Upper lobe of left lung (tissue), 6 donors: ENCODE results near the gene SERPINB6. TPM values are rescaled to one million over a fixed set of nuclear protein-coding genes. Genes with fewer than 3 reads are reported as not detected.

Experiments
- ATAC-seq, 2 donors: fragments of 200-7000 bp; cut with Tn5 transposase; one replicate each; pipeline ENCODE4 v1.9.1; 2022; ENCODE audit warnings: mild to moderate bottlenecking in 2 of 2, moderate library complexity in 2 of 2; ENCODE audit not compliant: low FRiP score in 2 of 2
- DNase-seq, 2 donors: peaks; one replicate each; pipeline ENCODE4 v3.0.0-alpha.2; 2019 to 2020
- H3K27ac ChIP-seq, 4 donors: fragments of 200-600 bp; sonication (generic); one replicate each; pipeline ENCODE4 v1.5.1; 2016 to 2019
- H3K27me3 ChIP-seq, 4 donors: fragments of 200-600 bp; sonication (generic); one replicate each; pipeline ENCODE4 v1.5.1; 2017 to 2019
- H3K36me3 ChIP-seq, 4 donors: fragments of 200-600 bp; sonication (generic); one replicate each; pipeline ENCODE4 v1.5.1; 2016 to 2019
- H3K4me1 ChIP-seq, 4 donors: fragments of 200-600 bp; sonication (generic); one replicate each; pipeline ENCODE4 v1.5.1; 2018 to 2019
- H3K4me3 ChIP-seq, 4 donors: fragments of 200-600 bp; sonication (generic); one replicate each; pipeline ENCODE4 v1.5.1; 2017 to 2019; ENCODE audit warnings: mild to moderate bottlenecking in 2 of 4, moderate library complexity in 1 of 4
- H3K9me3 ChIP-seq, 4 donors: fragments of 200-600 bp; sonication (generic); one replicate each; pipeline ENCODE4 v1.5.1; 2018 to 2019
- CTCF ChIP-seq, 6 experiments: fragments of 450-650 bp in 4 of 6; fragments of 200-600 bp in 2 of 6; sonication (generic) in 2 of 6; IDR thresholded peaks; one replicate each; pipeline ENCODE4 v1.5.1; 2016 to 2019; ENCODE audit warnings: antibody characterized with exemption in 6 of 6
- EP300 ChIP-seq, 4 donors: sonication (generic); formaldehyde crosslinking; IDR thresholded peaks; one replicate each; pipeline ENCODE4 v1.5.1; 2017; ENCODE audit warnings: antibody characterized with exemption in 4 of 4, control low read depth in 2 of 4
- POLR2A ChIP-seq, 4 donors: fragments of 450-650 bp; IDR thresholded peaks; one replicate each; pipeline ENCODE4 v1.5.1; 2016 to 2017; ENCODE audit warnings: antibody characterized with exemption in 4 of 4, mild to moderate bottlenecking in 2 of 4
- POLR2AphosphoS5 ChIP-seq, 2 donors: sonication (generic); formaldehyde crosslinking; IDR thresholded peaks; one replicate each; pipeline ENCODE4 v1.5.1; 2017; ENCODE audit warnings: antibody characterized with exemption in 2 of 2
- WGBS, 2 donors: methylation state at CpG; one replicate each; pipeline ENCODE4 v1.1.5; 2017 to 2018; 5-methylcytosine and 5-hydroxymethylcytosine counted together
- total RNA-seq, 6 donors: library from RNA; depleted of rRNA in 4 of 6; stranded (reverse); fragments of >200 nt in 4 of 6; gene quantifications; one replicate each; pipeline versions ENCODE4 v1.1.0 to v1.2.1, GENCODE V29; 2016 to 2021
- donor health status: DM: no; HTN: no; CAD: no; lungs with moderate emphysema.
- donor health status: DM: no; HTN: yes; CAD: no; lungs with severe emphysema.

The SERPINB6 gene
- total RNA-seq, 6 donors from 2014 or later: 133 to 181 (median 150) TPM

GRCh38 chr6:2938632-2939083 is 32.7 kb downstream of the SERPINB6 start:
- Histone ChIP-seq H3K9me3 (no peaks in the 10 kb centered on the region), H3K4me3 (no peak overlapping the region), H3K4me1 (peaks cover 11 to 18% (median 15%) of the 10 kb centered on the region in 4 donors), H3K27me3 (no peaks in the 10 kb centered on the region), H3K27ac (no peak overlapping the region), H3K36me3 (no peaks in the 10 kb centered on the region)
- 86 to 88% methylated on average over 9 of the region's 9 CpGs for WGBS, 2 donors
- no peak for ATAC-seq
- TF ChIP-seq POLR2AphosphoS5 (IDR thresholded peaks at IDR 0.05) (no peak), POLR2A (IDR thresholded peaks at IDR 0.05) (no peak), CTCF (IDR thresholded peaks at IDR 0.05) (no peak), EP300 (IDR thresholded peaks at IDR 0.05) (no peak)
- no peak for DNase-seq

GRCh38 chr6:2938004-2938631 is 33.2 kb downstream of the SERPINB6 start:
- ATAC-seq: no peak
- no peaks in the 10 kb centered on the region for H3K9me3 ChIP-seq
- 82 to 89% methylated on average over 16 of the region's 16 CpGs for WGBS, 2 donors
- no peak overlapping the region for H3K4me3 ChIP-seq
- no peaks in the 10 kb centered on the region for H3K27me3 ChIP-seq
- TF ChIP-seq POLR2A (IDR thresholded peaks at IDR 0.05) (no peak), CTCF (IDR thresholded peaks at IDR 0.05) (no peak)
- no peak overlapping the region for H3K27ac ChIP-seq
- DNase-seq: no peak
- peaks cover 6 to 13% (median 11%) of the 10 kb centered on the region in 4 donors for H3K4me1 ChIP-seq
- H3K36me3 ChIP-seq: no peaks in the 10 kb centered on the region

GRCh38 chr6:2937627-2938003 is 33.8 kb downstream of the SERPINB6 start:
- no peak overlapping the region for H3K27ac ChIP-seq
- no peaks in the 10 kb centered on the region for H3K9me3 ChIP-seq
- no peak overlapping the region for H3K4me3 ChIP-seq
- 85 to 93% methylated on average over 3 of the region's 3 CpGs for WGBS, 2 donors
- DNase-seq (no peak), ATAC-seq (no peak)
- peaks cover 3 to 8% (median 6%) of the 10 kb centered on the region in 4 donors for H3K4me1 ChIP-seq
- no peaks in the 10 kb centered on the region for H3K36me3 ChIP-seq
- no peak for TF ChIP-seq EP300 (IDR thresholded peaks at IDR 0.05)
- TF ChIP-seq CTCF (IDR thresholded peaks at IDR 0.05): no peak
- no peak for TF ChIP-seq POLR2AphosphoS5 (IDR thresholded peaks at IDR 0.05)
- no peak for TF ChIP-seq POLR2A (IDR thresholded peaks at IDR 0.05)
- H3K27me3 ChIP-seq: no peaks in the 10 kb centered on the region

GRCh38 chr6:2935566-2936291 is 35.6 kb downstream of the SERPINB6 start:
- 96 to 97% methylated on average over 28 to 43 of the region's 44 CpGs for WGBS, 2 donors
- peak in 1 of 2 donors; percentile 73 for DNase-seq
- Histone ChIP-seq H3K4me1 (peaks cover 5 to 16% (median 8%) of the 10 kb centered on the region in 4 donors), H3K27me3 (no peaks in the 10 kb centered on the region), H3K9me3 (no peaks in the 10 kb centered on the region), H3K4me3 (no peak overlapping the region), H3K36me3 (no peaks in the 10 kb centered on the region), H3K27ac (no peak overlapping the region)
- no peak for ATAC-seq
- TF ChIP-seq POLR2A (IDR thresholded peaks at IDR 0.05) (no peak), EP300 (IDR thresholded peaks at IDR 0.05) (no peak), POLR2AphosphoS5 (IDR thresholded peaks at IDR 0.05) (no peak), CTCF (IDR thresholded peaks at IDR 0.05) (no peak)
